AG09319 (cell line): ENCODE data around the gene PLCB1.

Experiments used
- DNase-seq: peaks from one replicate; pipeline ENCODE4 v3.0.0-alpha.2; 2010; ENCODE audit warnings: low read depth; ENCODE audit errors: extremely low read depth
- CTCF ChIP-seq: IDR thresholded peaks from 2 replicates; pipeline ENCODE4 v1.5.1; 2011; ENCODE audit warnings: low read depth, mild to moderate bottlenecking, inconsistent platforms, low read length, moderate library complexity

The PLCB1 gene

GRCh38 chr20:8386991-8387390, 254.9 kb downstream of the PLCB1 start:
- no peak for DNase-seq
- no peak for TF ChIP-seq CTCF

GRCh38 chr20:8388141-8388540, 256.1 kb downstream of the PLCB1 start:
- DNase-seq: peak; percentile 25
- TF ChIP-seq CTCF: no peak

GRCh38 chr20:8388707-8389106, 256.6 kb downstream of the PLCB1 start:
- DNase-seq: peak; percentile 28
- TF ChIP-seq CTCF: no peak

- TF ChIP-seq CTCF: peak; percentile 26
- DNase-seq: peak; percentile 38
Measured at GRCh38 chr20:8389381-8390036, 257.4 kb downstream of the PLCB1 start.

- DNase-seq: no peak
- TF ChIP-seq CTCF: no peak
Measured at GRCh38 chr20:8390037-8390433, 258.0 kb downstream of the PLCB1 start.

- TF ChIP-seq CTCF: no peak
- DNase-seq: no peak
Measured at GRCh38 chr20:8390500-8390899, 258.4 kb downstream of the PLCB1 start.

- no peak for TF ChIP-seq CTCF
Measured at GRCh38 chr20:8393381-8393780, 261.3 kb downstream of the PLCB1 start.

More at GRCh38 chr20:8393381-8393780, 261.3 kb downstream of the PLCB1 start:
- no peak for DNase-seq
